Activated CD4-positive, alpha-beta memory T cell treated with anti-CD3 and anti-CD28 coated beads for 36 hours (primary cell): ENCODE measurements around the gene ATG5. TPM values are rescaled to one million over a fixed set of nuclear protein-coding genes. Genes with fewer than 3 reads are reported as not detected.

ENCODE experiments used
- CTCF ChIA-PET: fragments of 350-600 bp; sonication (Branson Sonifier 250); formaldehyde crosslinking; loops from one replicate; lab custom pipeline; 2021; ENCODE audit warnings: antibody characterized with exemption, inconsistent platforms; lab: Charles Lee
- POLR2A ChIA-PET: fragments of 350-600 bp; sonication (Branson Sonifier 250); formaldehyde crosslinking; loops from one replicate; lab custom pipeline; 2021; ENCODE audit warnings: antibody characterized with exemption; lab: Charles Lee
- DNase-seq: peaks from one replicate; pipeline ENCODE4 v3.0.0-alpha.2; 2020
- H3K27ac Mint-ChIP-seq: one replicate; pipeline ENCODE4 v1.8.0; 2021; ENCODE audit warnings: mixed read lengths
- H3K27me3 Mint-ChIP-seq: one replicate; pipeline ENCODE4 v1.8.0; 2021; ENCODE audit warnings: mixed read lengths
- H3K36me3 Mint-ChIP-seq: one replicate; pipeline ENCODE4 v1.8.0; 2021; ENCODE audit warnings: mixed read lengths
- H3K4me1 Mint-ChIP-seq: one replicate; pipeline ENCODE4 v1.8.0; 2021; ENCODE audit warnings: low read depth, mixed read lengths
- H3K4me3 Mint-ChIP-seq: one replicate; pipeline ENCODE4 v1.8.0; 2021; ENCODE audit warnings: mild to moderate bottlenecking, mixed read lengths
- H3K9me3 Mint-ChIP-seq: one replicate; pipeline ENCODE4 v1.8.0; 2021; ENCODE audit warnings: mixed read lengths
- intact Hi-C: fragments of 100-400 bp; cut with micrococcal nuclease; formaldehyde crosslinking; loops from one replicate; pipeline ENCODE4 v1.15.1; 2023
- total RNA-seq, 2 experiments: library from RNA; stranded (reverse); gene quantifications; one replicate each; pipeline ENCODE4 v1.2.3, GENCODE V29; 2021

The ATG5 gene
- total RNA-seq, 2 experiments from 2014 or later: 29.2 TPM

GRCh38 chr6:106214531-106214930 is 111.0 kb downstream of the ATG5 start:
- H3K4me1 Mint-ChIP-seq: peaks cover 9% of the 10 kb centered on the region

GRCh38 chr6:106213660-106214289 is 111.8 kb downstream of the ATG5 start:
- no peaks in the 10 kb centered on the region for H3K9me3 Mint-ChIP-seq
- CTCF ChIA-PET: interaction anchor here (1.3 to 5.2 kb wide), 2 partner anchors 10 to 782 kb away, joined by 4 to 36 read pairs; no protein-coding TSS in a partner anchor
- intact Hi-C loops: no loop called here
- H3K4me1 Mint-ChIP-seq: peaks cover 9% of the 10 kb centered on the region
- no peak for DNase-seq
- no peak overlapping the region for H3K4me3 Mint-ChIP-seq
- peaks cover 2% of the 10 kb centered on the region for H3K36me3 Mint-ChIP-seq
- H3K27me3 Mint-ChIP-seq: no peaks in the 10 kb centered on the region
- POLR2A ChIA-PET: no interaction called here
- H3K27ac Mint-ChIP-seq: no peak overlapping the region

More at GRCh38 chr6:106214531-106214930, 111.0 kb downstream of the ATG5 start:
- Mint-ChIP-seq H3K4me3 (no peak overlapping the region), H3K27ac (no peak overlapping the region), H3K27me3 (no peaks in the 10 kb centered on the region), H3K9me3 (no peaks in the 10 kb centered on the region), H3K36me3 (no peaks in the 10 kb centered on the region)
- intact Hi-C loops: no loop called here
- ChIA-PET POLR2A (no interaction called here), CTCF (interaction anchor here (1.3 to 5.2 kb wide), 2 partner anchors 9 to 783 kb away, joined by 4 to 36 read pairs; no protein-coding TSS in a partner anchor)
- no peak for DNase-seq

DNA sequence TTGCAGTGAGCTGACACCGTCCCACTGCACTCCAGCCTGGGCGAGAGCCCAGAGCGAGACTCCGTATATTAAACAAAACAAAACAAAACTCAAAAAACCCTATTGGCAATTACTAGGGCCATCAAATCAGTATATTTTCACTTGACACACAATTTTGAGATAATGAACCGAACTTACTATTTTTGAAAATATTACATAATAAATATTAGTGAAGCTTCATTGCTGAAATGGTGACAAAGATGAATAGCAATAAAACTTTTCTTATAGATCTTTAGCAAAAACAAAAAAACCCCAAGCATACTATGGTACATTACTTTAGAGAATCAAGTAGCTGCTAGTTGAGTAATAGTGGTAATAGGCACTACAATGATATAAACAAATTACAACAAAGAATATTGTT is 113.0 kb downstream of the ATG5 start:
- CTCF ChIA-PET: interaction anchor here (0.5 to 5.2 kb wide), 2 partner anchors 11 to 122 kb away, joined by 3 to 36 read pairs; no protein-coding TSS in a partner anchor
- Mint-ChIP-seq H3K4me1 (peaks cover 10% of the 10 kb centered on the region), H3K9me3 (no peaks in the 10 kb centered on the region), H3K27ac (no peak overlapping the region), H3K4me3 (no peak overlapping the region), H3K36me3 (peaks cover 4% of the 10 kb centered on the region), H3K27me3 (no peaks in the 10 kb centered on the region)
- POLR2A ChIA-PET: no interaction called here
- DNase-seq: no peak
- intact Hi-C loops: no loop called here

DNA sequence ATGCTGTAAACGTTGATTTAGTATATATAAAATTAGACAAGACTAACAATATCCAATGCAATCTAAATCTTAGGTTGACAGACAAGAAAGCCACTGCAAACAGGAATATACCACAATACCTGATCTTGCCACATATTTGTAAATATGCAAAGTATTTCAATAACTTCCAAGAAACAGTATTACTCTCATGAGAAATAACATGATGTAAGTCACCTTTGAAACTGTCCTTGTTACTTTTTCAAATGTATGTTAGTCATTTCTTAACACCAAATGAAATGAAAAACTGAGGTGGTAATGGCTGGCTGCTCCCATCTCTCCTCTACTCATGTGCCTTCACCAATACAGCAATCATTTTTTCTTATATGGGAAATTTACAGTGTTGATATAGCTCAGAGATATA is 118.7 kb downstream of the ATG5 start:
- H3K36me3 Mint-ChIP-seq: peaks cover 20% of the 10 kb centered on the region
- POLR2A ChIA-PET: no interaction called here

GRCh38 chr6:106204961-106205360 is 120.6 kb downstream of the ATG5 start:
- H3K27ac Mint-ChIP-seq: peak overlapping the region; percentile 10
- POLR2A ChIA-PET: interaction anchor here (0.6 to 1.1 kb wide), 2 partner anchors 106 to 1030 kb away, joined by 3 read pairs; no protein-coding TSS in a partner anchor
- CTCF ChIA-PET: no interaction called here
- H3K4me1 Mint-ChIP-seq: peaks cover 24% of the 10 kb centered on the region
- no peaks in the 10 kb centered on the region for H3K27me3 Mint-ChIP-seq
- H3K4me3 Mint-ChIP-seq: no peak overlapping the region
- H3K36me3 Mint-ChIP-seq: peaks cover 27% of the 10 kb centered on the region
- no peak for DNase-seq
- intact Hi-C loops: no loop called here
- H3K9me3 Mint-ChIP-seq: peaks cover 8% of the 10 kb centered on the region

More for the DNA sequence above, 118.7 kb downstream of the ATG5 start:
- Mint-ChIP-seq H3K4me3 (no peak overlapping the region), H3K9me3 (peaks cover 8% of the 10 kb centered on the region), H3K27ac (no peak overlapping the region), H3K27me3 (no peaks in the 10 kb centered on the region), H3K4me1 (peaks cover 20% of the 10 kb centered on the region)
- intact Hi-C loops: loop anchor here (2.0 kb wide), 1 partner anchor 20 kb away; no protein-coding TSS in a partner anchor
- CTCF ChIA-PET: interaction anchor here (0.7 kb wide), 1 partner anchor 244 kb away, joined by 4 read pairs; no protein-coding TSS in a partner anchor
- DNase-seq: no peak

DNA sequence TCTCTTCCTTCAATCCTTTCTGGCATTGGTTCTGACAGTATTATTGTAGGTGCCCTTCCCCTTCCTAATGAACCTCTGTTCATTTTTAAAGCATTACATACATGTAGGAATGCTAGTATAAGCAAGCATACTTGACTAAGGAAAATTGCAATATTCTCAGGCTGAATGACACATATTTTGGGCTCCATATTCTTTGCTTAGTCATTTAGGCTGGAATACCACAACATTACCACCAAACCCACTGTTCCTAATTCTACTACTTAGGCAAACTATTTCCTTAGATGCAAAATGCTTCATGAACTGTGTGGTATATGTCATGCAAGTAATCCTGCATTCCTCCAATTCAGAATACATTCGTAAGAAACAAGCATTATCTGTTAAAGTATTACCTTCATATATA is 125.6 kb downstream of the ATG5 start:
- POLR2A ChIA-PET: no interaction called here
- H3K4me1 Mint-ChIP-seq: peaks cover 43% of the 10 kb centered on the region

GRCh38 chr6:106199331-106199730 is 126.2 kb downstream of the ATG5 start:
- POLR2A ChIA-PET: no interaction called here
- H3K36me3 Mint-ChIP-seq: peaks cover 18% of the 10 kb centered on the region
- H3K9me3 Mint-ChIP-seq: peaks cover under 1% of the 10 kb centered on the region
- no peak overlapping the region for H3K27ac Mint-ChIP-seq
- peaks cover 44% of the 10 kb centered on the region for H3K4me1 Mint-ChIP-seq
- no peak for DNase-seq
- intact Hi-C loops: no loop called here
- no peaks in the 10 kb centered on the region for H3K27me3 Mint-ChIP-seq
- no peak overlapping the region for H3K4me3 Mint-ChIP-seq
- CTCF ChIA-PET: no interaction called here

More for the DNA sequence above, 125.6 kb downstream of the ATG5 start:
- H3K4me3 Mint-ChIP-seq: no peak overlapping the region
- H3K36me3 Mint-ChIP-seq: peaks cover 24% of the 10 kb centered on the region
- CTCF ChIA-PET: no interaction called here
- peaks cover 7% of the 10 kb centered on the region for H3K9me3 Mint-ChIP-seq
- H3K27me3 Mint-ChIP-seq: no peaks in the 10 kb centered on the region
- DNase-seq: no peak
- intact Hi-C loops: no loop called here
- H3K27ac Mint-ChIP-seq: no peak overlapping the region

DNA sequence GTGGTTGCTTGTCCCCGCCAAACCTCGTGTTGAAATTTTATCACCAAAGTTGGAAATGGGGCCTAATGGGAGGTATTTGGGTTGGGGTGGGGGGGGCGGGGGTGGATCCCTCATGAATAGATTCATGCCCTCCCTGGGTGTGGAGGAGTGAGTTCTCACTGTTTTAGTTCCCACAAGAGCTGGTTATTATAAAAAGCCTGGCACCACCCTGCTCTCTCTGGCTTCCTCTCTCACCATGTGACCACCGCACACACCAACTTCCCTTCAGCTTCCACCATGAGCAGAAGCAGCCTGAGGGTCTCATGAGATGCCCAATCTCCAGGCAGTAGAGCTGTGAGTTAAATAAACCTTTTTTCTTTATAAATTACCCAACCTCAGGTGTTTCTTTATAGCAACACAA is 128.1 kb downstream of the ATG5 start:
- Mint-ChIP-seq H3K36me3 (peaks cover 21% of the 10 kb centered on the region), H3K27ac (peak overlapping the region; percentile 31), H3K4me3 (no peak overlapping the region), H3K9me3 (no peaks in the 10 kb centered on the region), H3K27me3 (no peaks in the 10 kb centered on the region), H3K4me1 (peaks cover 54% of the 10 kb centered on the region)
- intact Hi-C loops: no loop called here
- CTCF ChIA-PET: no interaction called here
- DNase-seq: no peak
- POLR2A ChIA-PET: no interaction called here

- intact Hi-C loops: loop anchor here (1.0 kb wide), 3 partner anchors 9 to 97 kb away; no protein-coding TSS in a partner anchor
- H3K9me3 Mint-ChIP-seq: no peaks in the 10 kb centered on the region
- peaks cover 54% of the 10 kb centered on the region for H3K4me1 Mint-ChIP-seq
- POLR2A ChIA-PET: interaction anchor here (0.6 to 1.3 kb wide), 3 partner anchors 12 to 91 kb away, joined by 3 read pairs; no protein-coding TSS in a partner anchor
- H3K36me3 Mint-ChIP-seq: peaks cover 12% of the 10 kb centered on the region
- H3K27me3 Mint-ChIP-seq: no peaks in the 10 kb centered on the region
- H3K27ac Mint-ChIP-seq: peak overlapping the region; percentile 81
- CTCF ChIA-PET: interaction anchor here (0.9 to 1.1 kb wide), 3 partner anchors 28 to 75 kb away, joined by 3 read pairs; no protein-coding TSS in a partner anchor
- no peak for DNase-seq
- peak overlapping the region; percentile 43 for H3K4me3 Mint-ChIP-seq
Measured at GRCh38 chr6:106194949-106195921, 130.3 kb downstream of the ATG5 start.

- Mint-ChIP-seq H3K9me3 (no peaks in the 10 kb centered on the region), H3K27ac (no peak overlapping the region), H3K36me3 (peaks cover 10% of the 10 kb centered on the region), H3K4me3 (no peak overlapping the region), H3K27me3 (no peaks in the 10 kb centered on the region), H3K4me1 (peaks cover 63% of the 10 kb centered on the region)
- POLR2A ChIA-PET: no interaction called here
- DNase-seq: no peak
- intact Hi-C loops: no loop called here
- CTCF ChIA-PET: interaction anchor here (0.9 to 1.8 kb wide), 3 partner anchors 24 to 81 kb away, joined by 3 to 5 read pairs (median 3); no protein-coding TSS in a partner anchor
Measured at GRCh38 chr6:106192824-106193223, 132.7 kb downstream of the ATG5 start.

DNA sequence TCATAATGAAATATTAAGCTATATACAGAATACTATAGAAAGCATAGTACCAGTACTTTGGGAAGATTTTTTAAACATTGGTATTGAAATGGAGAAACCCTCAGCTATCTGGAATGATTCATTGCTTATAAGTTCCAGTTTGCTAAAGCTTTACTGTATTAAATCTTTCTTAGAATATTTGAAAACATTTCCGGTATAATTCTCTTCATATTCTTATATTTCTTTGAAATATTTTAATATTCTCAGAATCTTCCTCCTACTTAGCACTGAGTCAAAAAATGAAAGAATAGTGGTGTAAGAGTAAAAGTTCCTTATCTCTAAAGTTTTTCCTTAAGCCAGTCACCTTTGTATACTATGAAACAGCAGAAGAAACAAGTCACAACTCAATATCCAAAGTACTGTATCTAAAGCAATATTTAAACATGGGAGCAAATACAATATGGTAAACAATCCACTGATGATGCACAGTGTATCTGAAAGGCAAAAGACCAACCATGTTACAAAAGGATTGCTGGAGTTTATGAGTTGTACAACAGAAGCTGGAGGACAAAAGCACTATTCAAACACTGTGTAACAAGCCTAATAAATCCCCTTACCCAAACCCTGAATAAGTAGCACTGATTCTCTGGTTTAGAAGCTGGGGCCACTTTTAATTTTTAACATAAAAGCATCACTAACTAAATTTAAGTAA is 137.3 kb downstream of the ATG5 start:
- DNase-seq: no peak
- Mint-ChIP-seq H3K9me3 (no peaks in the 10 kb centered on the region), H3K36me3 (peaks cover 9% of the 10 kb centered on the region), H3K27ac (peak overlapping the region; percentile 46), H3K4me3 (no peak overlapping the region), H3K27me3 (no peaks in the 10 kb centered on the region), H3K4me1 (peaks cover 67% of the 10 kb centered on the region)
- intact Hi-C loops: loop anchor here (2.0 to 10.0 kb wide), 2 partner anchors 59 to 87 kb away; no protein-coding TSS in a partner anchor
- POLR2A ChIA-PET: interaction anchor here (1.1 to 8.2 kb wide), 5 partner anchors 22 to 105 kb away, joined by 3 to 72 read pairs (median 20); no protein-coding TSS in a partner anchor
- CTCF ChIA-PET: interaction anchor here (1.1 to 2.1 kb wide), 6 partner anchors 10 to 104 kb away, joined by 3 to 9 read pairs (median 4); no protein-coding TSS in a partner anchor
